ENCODE measurements around the gene MSANTD7. TPM values are rescaled to one million over a fixed set of nuclear protein-coding genes. Genes with fewer than 3 reads are reported as not detected.

Gene MSANTD7
- total and polyA plus RNA-seq, 2 of the 13 experiments (the other 11 are each of a cell fraction or from before 2014, with no cell fraction given), result 3.7 to 16.7 TPM

GRCh38 chr10:14837757-14838581 lies at the start of gene MSANTD7, which contains the start of the genes CDNF and HSPA14 (continued):
- TF ChIP-seq, protein P1, sequence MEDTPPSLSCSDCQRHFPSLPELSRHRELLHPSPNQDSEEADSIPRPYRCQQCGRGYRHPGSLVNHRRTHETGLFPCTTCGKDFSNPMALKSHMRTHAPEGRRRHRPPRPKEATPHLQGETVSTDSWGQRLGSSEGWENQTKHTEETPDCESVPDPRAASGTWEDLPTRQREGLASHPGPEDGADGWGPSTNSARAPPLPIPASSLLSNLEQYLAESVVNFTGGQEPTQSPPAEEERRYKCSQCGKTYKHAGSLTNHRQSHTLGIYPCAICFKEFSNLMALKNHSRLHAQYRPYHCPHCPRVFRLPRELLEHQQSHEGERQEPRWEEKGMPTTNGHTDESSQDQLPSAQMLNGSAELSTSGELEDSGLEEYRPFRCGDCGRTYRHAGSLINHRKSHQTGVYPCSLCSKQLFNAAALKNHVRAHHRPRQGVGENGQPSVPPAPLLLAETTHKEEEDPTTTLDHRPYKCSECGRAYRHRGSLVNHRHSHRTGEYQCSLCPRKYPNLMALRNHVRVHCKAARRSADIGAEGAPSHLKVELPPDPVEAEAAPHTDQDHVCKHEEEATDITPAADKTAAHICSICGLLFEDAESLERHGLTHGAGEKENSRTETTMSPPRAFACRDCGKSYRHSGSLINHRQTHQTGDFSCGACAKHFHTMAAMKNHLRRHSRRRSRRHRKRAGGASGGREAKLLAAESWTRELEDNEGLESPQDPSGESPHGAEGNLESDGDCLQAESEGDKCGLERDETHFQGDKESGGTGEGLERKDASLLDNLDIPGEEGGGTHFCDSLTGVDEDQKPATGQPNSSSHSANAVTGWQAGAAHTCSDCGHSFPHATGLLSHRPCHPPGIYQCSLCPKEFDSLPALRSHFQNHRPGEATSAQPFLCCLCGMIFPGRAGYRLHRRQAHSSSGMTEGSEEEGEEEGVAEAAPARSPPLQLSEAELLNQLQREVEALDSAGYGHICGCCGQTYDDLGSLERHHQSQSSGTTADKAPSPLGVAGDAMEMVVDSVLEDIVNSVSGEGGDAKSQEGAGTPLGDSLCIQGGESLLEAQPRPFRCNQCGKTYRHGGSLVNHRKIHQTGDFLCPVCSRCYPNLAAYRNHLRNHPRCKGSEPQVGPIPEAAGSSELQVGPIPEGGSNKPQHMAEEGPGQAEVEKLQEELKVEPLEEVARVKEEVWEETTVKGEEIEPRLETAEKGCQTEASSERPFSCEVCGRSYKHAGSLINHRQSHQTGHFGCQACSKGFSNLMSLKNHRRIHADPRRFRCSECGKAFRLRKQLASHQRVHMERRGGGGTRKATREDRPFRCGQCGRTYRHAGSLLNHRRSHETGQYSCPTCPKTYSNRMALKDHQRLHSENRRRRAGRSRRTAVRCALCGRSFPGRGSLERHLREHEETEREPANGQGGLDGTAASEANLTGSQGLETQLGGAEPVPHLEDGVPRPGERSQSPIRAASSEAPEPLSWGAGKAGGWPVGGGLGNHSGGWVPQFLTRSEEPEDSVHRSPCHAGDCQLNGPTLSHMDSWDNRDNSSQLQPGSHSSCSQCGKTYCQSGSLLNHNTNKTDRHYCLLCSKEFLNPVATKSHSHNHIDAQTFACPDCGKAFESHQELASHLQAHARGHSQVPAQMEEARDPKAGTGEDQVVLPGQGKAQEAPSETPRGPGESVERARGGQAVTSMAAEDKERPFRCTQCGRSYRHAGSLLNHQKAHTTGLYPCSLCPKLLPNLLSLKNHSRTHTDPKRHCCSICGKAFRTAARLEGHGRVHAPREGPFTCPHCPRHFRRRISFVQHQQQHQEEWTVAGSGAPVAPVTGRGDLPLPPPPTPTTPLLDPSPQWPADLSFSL (CRISPR knock-in tag; IDR thresholded peaks at IDR 0.05), result no peak
- TF ChIP-seq FOXO1 (CRISPR knock-in tag; IDR thresholded peaks at IDR 0.05) (peak; percentile 36; the same call in 1 of the 2 replicates), FOXA3 (CRISPR knock-in tag; IDR thresholded peaks at IDR 0.05) (peak; percentile 34), ZBTB10 (CRISPR knock-in tag; IDR thresholded peaks at IDR 0.05; ENCODE audit: borderline replicate concordance) (no peak), HNRNPK (IDR thresholded peaks at IDR 0.05; ENCODE audit: low read depth, low read length, poor library complexity, severe bottlenecking) (no peak), NR0B2 (CRISPR knock-in tag; IDR thresholded peaks at IDR 0.05) (peak; percentile 58; the same call in 1 of the 2 replicates), PATZ1 (CRISPR knock-in tag; IDR thresholded peaks at IDR 0.05) (peak; percentile 56), UBTF (CRISPR knock-in tag; IDR thresholded peaks at IDR 0.05) (peak; percentile 67; the same call in 1 of the 2 replicates), E2F1 (CRISPR knock-in tag; IDR thresholded peaks at IDR 0.05) (peak; percentile 93)
